NCI-H2107 (cell line): ENCODE results near the gene TDP1.

Experiments used
- DNase-seq: peaks from one replicate; lab custom pipeline; 2025; lab: John Stamatoyannopoulos, UW

The TDP1 gene

DNA sequence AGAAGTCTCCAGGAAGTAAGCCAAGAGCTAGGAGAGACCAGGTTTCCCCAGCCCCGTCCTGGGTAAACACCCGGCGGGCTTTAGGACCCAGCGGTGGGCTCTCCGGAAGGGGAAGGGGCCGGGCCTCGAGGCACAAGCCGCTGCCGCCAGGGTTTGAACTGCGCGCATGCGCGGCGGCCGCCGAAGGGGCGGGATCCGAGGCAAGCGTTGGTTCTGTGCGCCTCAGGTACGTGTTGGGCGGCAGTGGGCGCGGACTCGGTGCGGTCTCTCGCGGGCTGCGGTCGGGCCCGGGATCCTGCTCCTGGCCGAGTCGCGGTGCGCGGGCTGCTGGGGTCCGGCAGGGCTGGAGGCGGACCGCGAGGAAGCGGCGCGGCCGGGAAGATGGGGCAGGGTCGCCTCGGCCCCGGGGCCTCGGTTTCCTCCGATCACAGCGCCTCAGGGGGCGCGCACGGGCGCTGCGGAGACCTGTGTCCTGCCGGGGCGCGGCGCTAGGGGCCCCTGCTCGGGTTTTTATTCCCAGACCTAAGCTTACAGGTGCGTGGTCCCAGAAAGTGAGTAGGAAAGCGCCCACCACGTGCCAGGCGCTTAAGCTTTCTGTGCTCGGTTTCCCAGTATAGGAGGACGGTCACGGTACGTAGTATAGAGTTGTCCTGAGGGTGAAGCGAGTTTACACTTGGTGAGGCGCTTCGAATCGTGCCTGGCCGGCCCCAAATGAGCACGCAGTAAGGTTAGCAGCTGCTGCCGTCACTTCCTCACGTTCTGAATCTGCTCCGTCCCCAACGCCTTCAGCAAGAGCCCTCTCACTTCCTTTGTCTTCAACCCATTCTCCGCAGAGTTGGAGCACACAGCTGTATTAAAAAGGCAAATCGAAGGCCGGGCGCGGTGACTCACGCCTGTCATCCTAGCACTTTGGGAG lies at the start of gene TDP1:
TDP1 (plus strand) TSS at position 183 of the 916 bp plus-strand sequence. CDS start 7,188 bp downstream, outside the sequence.
- peak; percentile 99 for DNase-seq

DNA sequence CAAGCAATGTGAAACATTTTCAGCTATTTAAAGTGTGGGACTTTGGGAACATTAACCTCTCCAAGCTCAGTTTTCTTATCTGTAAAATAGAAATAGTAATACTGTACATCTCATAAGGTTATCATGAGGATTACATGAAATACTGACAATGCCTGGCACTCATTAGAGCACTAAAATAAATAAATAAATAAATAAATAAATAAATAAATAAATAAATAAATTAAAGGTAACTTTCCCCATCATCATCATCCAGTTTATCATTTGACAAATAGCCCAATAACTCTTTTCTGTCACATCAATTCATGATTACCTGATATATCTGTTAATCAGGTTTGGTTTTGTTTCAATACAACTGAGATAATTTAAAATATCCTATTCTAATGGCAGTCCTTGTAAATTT lies 49.7 kb upstream of the TDP1 start:
- DNase-seq = no peak

DNA sequence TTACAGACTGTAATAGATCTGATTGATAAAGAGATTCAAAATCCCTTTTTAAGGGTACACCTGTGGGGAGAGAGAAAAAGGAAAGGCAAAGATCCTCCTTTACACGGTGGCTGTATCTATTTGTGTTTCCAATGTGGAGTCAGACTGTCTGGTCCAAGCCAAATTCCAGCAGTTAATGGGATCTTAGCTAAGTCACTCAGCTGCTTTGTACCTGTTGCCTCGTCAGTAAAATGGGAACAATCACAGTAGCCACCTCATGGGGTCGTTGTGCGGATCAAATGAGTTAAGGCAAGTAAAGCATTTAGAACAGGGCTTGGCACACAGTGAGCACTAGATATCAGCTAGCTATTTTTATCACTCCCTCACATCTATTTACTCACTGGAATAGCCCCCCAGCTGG lies 48.1 kb upstream of the TDP1 start:
- DNase-seq = no peak

GRCh38 chr14:89908712-89909450 lies 46.8 kb upstream of the TDP1 start:
- DNase-seq = no peak

GRCh38 chr14:89909586-89909985 lies 46.1 kb upstream of the TDP1 start:
- DNase-seq = no peak

GRCh38 chr14:89910691-89911009 lies 45.1 kb upstream of the TDP1 start:
- no peak for DNase-seq

GRCh38 chr14:89911010-89911919 lies 44.5 kb upstream of the TDP1 start:
- no peak for DNase-seq

DNA sequence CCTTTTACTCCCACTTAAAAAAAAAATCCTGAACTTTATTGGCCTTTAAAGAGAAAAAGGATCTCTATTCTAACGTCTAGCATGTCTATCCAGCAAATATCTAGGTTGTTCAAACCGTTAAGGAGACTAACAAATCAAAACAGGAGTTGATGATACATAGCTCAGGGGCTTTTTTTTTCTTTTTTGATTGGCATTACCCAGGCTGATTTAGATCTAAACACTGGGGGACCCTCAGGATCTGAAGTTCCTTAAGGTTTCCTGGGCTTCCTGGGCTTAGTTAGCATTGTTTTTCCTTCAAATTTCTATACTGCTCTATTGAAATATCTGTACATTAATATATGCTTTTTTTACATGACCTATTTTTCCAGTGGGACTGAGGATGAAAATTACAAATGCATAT lies 43.5 kb upstream of the TDP1 start:
- DNase-seq = no peak

DNA sequence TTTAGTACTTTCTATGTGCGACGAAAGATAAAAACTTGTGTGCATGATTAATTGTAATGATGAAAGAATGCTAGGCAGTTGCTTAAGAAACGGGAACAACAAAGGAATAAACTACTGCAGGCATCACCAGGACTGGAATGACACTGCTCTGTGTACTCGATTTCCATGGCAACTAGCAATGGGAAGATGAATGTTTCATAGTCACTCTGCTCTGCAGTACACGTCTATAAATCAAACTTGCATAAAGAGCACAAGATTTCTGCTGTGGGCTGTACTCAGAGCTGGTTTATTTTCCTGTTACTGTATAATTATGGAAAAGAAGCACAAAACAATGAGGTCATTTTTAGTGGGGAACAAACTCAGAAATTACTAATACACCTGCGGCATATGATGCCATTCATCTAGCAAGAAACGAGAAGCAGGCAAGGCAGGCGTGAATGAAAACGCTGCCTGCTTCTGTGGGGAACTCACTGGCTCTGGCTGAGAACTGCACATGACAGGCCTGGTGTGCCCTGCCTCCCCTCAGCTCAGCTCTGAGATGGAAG lies 43.0 kb upstream of the TDP1 start:
- no peak for DNase-seq

DNA sequence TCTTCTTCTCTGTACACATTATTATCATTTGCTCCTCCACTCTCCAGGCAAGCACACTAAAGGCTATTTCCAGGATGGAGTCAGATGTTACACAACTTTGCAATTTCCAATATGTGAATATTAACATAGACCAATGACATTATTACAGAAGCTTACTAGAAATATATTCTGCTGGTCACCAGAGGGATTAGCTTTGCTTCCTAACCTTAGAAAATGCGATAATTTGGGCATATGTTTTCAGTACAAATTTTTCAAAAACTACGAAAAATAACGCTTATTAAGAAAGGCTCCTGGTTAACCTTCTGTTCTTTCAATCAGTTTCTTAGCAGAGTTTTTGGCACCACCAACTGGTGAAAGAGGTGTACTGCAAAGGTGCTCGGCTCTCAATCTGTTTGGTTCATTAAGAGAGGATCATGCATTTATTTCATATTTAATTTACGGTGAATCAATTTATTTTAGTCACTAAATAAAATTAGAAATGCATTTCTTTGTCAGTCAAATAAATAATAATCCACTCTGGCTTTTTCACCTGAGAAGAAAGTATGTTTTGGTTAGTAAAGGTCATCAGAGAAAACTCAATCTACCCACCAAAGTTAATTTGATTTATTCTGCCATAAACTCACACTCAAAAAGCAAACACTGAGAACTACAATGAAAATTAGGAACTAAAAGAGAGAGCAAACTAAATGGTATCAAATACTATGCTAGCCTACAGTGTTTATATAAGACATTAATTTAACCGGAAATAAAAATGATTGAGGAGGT lies 40.4 kb upstream of the TDP1 start:
- DNase-seq = peak; percentile 57

GRCh38 chr14:89918721-89919120 lies 37.0 kb upstream of the TDP1 start:
- DNase-seq = no peak

DNA sequence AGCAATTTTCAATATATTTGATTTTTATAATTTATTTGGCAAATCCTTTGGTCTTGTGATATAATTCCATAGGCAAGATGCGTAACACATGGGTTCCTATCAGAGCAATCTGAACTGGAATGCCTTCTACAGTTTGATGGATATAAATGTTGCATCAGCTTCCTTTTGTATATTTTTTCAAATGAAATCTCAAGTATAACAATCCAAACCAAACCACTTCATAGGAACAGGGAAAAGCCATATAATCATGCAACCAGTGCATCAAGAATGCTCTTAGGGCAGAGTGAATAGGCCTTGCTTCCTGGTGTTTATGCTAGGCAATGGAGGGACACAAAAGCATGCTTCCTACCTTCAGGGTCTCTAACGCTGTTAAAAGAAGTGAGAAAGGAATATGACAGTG lies 35.7 kb upstream of the TDP1 start:
- DNase-seq = no peak

DNA sequence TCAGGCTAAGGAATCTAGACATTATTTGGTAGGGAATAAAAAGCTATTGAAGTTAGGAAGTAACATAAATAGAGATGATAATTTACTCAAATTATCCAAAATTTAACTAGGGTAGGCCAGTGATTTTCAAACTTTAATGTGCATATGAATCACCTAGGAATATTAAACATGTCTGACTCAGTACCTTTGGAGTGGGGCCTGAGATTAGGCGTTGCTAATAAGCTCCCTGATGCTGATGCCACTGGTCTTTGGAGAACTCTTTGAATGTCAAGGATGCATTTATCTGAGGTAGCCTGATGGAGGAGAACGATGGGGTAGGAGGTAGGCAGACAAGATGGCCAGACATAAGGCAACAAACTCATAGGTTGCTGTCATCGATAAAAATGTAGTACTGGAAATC lies 34.4 kb upstream of the TDP1 start:
- DNase-seq = no peak

- DNase-seq = no peak
These were observed 33.5 kb upstream of the TDP1 start for GRCh38 chr14:89922031-89922907.

GRCh38 chr14:89924268-89924667 lies 31.5 kb upstream of the TDP1 start:
- no peak for DNase-seq

- no peak for DNase-seq
These were observed 29.0 kb upstream of the TDP1 start for GRCh38 chr14:89926694-89927093.

DNA sequence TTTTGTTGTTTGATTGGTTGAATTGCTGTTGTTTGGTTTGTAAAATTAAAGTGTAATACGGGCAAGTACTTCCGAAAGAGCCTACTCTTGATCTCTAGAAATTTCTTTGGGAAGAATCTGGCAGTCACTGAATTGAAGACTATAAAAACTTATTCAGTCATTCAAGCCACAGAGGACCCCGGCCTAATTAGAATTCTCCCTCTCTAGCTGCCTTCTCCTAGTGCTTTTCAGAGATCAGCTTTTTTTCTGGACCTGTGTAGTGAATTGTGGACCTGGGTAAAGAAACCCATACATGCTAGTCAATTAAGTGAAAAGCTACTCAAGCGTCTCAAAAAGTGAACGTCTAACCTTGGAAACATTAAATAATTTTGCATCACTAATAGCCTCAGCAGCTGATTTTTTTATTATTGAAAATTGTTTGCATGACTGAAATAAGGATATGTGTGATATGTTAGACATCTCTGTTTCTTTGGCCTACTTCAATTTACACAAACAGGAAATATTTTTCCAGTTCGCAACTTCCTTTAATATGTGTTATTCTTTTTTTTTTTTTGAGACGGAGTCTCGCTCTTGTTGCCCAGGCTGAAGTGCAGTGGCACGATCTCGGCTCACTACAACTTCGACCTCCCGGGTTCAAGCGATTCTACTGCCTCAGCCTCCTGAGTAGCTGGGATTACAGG lies 28.4 kb upstream of the TDP1 start:
- DNase-seq = no peak

- DNase-seq = no peak
These were observed 22.7 kb upstream of the TDP1 start for GRCh38 chr14:89933002-89933401.

- DNase-seq = no peak
These were observed 19.0 kb upstream of the TDP1 start for GRCh38 chr14:89936654-89937185.
